H1 (cell line): Measurements from ENCODE around the gene PDP2. TPM values are rescaled to one million over a fixed set of nuclear protein-coding genes. Genes with fewer than 3 reads are reported as not detected.
"Not testable (repeated sequence)": the region's sequence is repeated elsewhere in the genome, so short reads cannot be mapped to it uniquely, and the experiment has no call there.

Experiments
- CTCF ChIA-PET: fragments of 300-600 bp; sonication (Branson Sonifier 250); formaldehyde crosslinking; loops from one replicate; lab custom pipeline; 2021; ENCODE audit not compliant: partially characterized antibody; lab: Charles Lee
- POLR2A ChIA-PET: fragments of 300-600 bp; sonication (Branson Sonifier 250); formaldehyde crosslinking; loops from one replicate; lab custom pipeline; 2021; ENCODE audit warnings: inconsistent platforms; ENCODE audit not compliant: partially characterized antibody; lab: Charles Lee
- DNase-seq, 2 experiments: peaks; one replicate each; pipeline versions ENCODE4 v3.0.0 to v3.0.0-alpha.2; 2010 to 2022; ENCODE audit warnings: low spot score in 2 of 2, low read depth in 1 of 2, mixed read lengths in 1 of 2
- FAIRE-seq: peaks from 2 replicates; lab custom pipeline; 2011; peaks lifted over from hg19 to GRCh38; lab: Jason Lieb, UNC
- H2AFZ ChIP-seq: 2 replicates; pipeline ENCODE4 v1.8.1; 2012; ENCODE audit warnings: low read length, inconsistent platforms
- H2AK5ac ChIP-seq: 2 replicates; pipeline ENCODE4 v1.6.1; 2013; ENCODE audit warnings: low read depth, low read length
- H2BK120ac ChIP-seq: replicated peaks from 2 replicates; pipeline ENCODE3; 2013; ENCODE audit warnings: low read depth, low read length, inconsistent platforms
- H2BK12ac ChIP-seq: 2 replicates; pipeline ENCODE4 v1.6.1; 2013; ENCODE audit warnings: low read depth, low read length
- H2BK15ac ChIP-seq: 2 replicates; pipeline ENCODE4 v1.6.1; 2013; ENCODE audit warnings: low read length
- H2BK20ac ChIP-seq: 2 replicates; pipeline ENCODE4 v1.6.1; 2013; ENCODE audit warnings: low read length
- H2BK5ac ChIP-seq: 2 replicates; pipeline ENCODE4 v1.6.1; 2013; ENCODE audit warnings: low read depth, low read length
- H3K14ac ChIP-seq: 2 replicates; pipeline ENCODE4 v1.6.1; 2013; ENCODE audit warnings: inconsistent platforms; ENCODE audit not compliant: insufficient read length
- H3K18ac ChIP-seq: 2 replicates; pipeline ENCODE4 v1.6.1; 2013; ENCODE audit warnings: low read length; ENCODE audit errors: extremely low read depth
- H3K23ac ChIP-seq: 2 replicates; pipeline ENCODE4 v1.6.1; 2013; ENCODE audit warnings: inconsistent platforms; ENCODE audit not compliant: insufficient read length
- H3K23me2 ChIP-seq: 2 replicates; pipeline ENCODE4 v1.6.1; 2013; ENCODE audit warnings: low read depth, low read length
- H3K27ac ChIP-seq: 2 replicates; pipeline ENCODE4 v1.6.1; 2011; ENCODE audit warnings: low read depth, low read length, inconsistent platforms
- H3K27me3 ChIP-seq, 4 experiments: replicated peaks in 1 of 4; 1 replicate in 1 of 4; 2 replicates in 3 of 4; pipeline versions ENCODE4 v1.6.1 to v1.8.1; 2011 to 2013; ENCODE audit warnings: low read length in 3 of 4, mild to moderate bottlenecking in 3 of 4, inconsistent platforms in 2 of 4, mixed read lengths in 2 of 4, moderate library complexity in 1 of 4; ENCODE audit not compliant: control insufficient read depth in 3 of 4, insufficient read depth in 3 of 4; ENCODE audit errors: extremely low read depth in 1 of 4
- H3K36me3 ChIP-seq, 4 experiments: 2 replicates each; pipeline versions ENCODE4 v1.6.1 to v1.8.1; 2011 to 2013; ENCODE audit warnings: mild to moderate bottlenecking in 4 of 4, low read length in 3 of 4, moderate library complexity in 2 of 4, control low read depth in 1 of 4, inconsistent platforms in 1 of 4; ENCODE audit not compliant: insufficient read depth in 4 of 4, control insufficient read depth in 2 of 4
- H3K4ac ChIP-seq: replicated peaks from 2 replicates; pipeline ENCODE3; 2013; ENCODE audit warnings: low read length, low read depth, mixed read lengths, inconsistent platforms; ENCODE audit not compliant: insufficient read length
- H3K4me1 ChIP-seq, 4 experiments: replicated peaks in 1 of 4; 1 replicate in 1 of 4; 2 replicates in 3 of 4; pipeline versions ENCODE4 v1.6.1 to v1.8.1; 2011 to 2013; ENCODE audit warnings: low read length in 3 of 4, inconsistent platforms in 2 of 4, mixed read lengths in 1 of 4; ENCODE audit not compliant: insufficient read depth in 4 of 4, control insufficient read depth in 3 of 4
- H3K4me2 ChIP-seq, 2 experiments: 2 replicates each; pipeline versions ENCODE4 v1.6.1 to v1.8.1; 2011 to 2013; ENCODE audit warnings: low read depth in 2 of 2, low read length in 2 of 2, control low read depth in 1 of 2, inconsistent platforms in 1 of 2, mild to moderate bottlenecking in 1 of 2; ENCODE audit not compliant: insufficient read depth in 1 of 2
- H3K4me3 ChIP-seq, 4 experiments: fragments of 200-600, 300-600 bp in 1 of 4; sonication (generic), shearing (Covaris generic), sonication (Bioruptor Twin) in 1 of 4; 2 replicates each; pipeline versions ENCODE4 v1.5.1 to v1.8.1; 2011 to 2016; ENCODE audit warnings: low read length in 4 of 4, low read depth in 3 of 4, control low read depth in 2 of 4, inconsistent platforms in 2 of 4, mild to moderate bottlenecking in 2 of 4, mixed read lengths in 1 of 4, moderate library complexity in 1 of 4; ENCODE audit not compliant: insufficient read depth in 2 of 4; ENCODE audit errors: extremely low read depth in 1 of 4
- H3K56ac ChIP-seq: replicated peaks from 2 replicates; pipeline ENCODE3; 2013; ENCODE audit warnings: low read depth, mild to moderate bottlenecking, mixed read lengths, low read length, inconsistent platforms; ENCODE audit not compliant: insufficient read length
- H3K79me1 ChIP-seq: 2 replicates; pipeline ENCODE4 v1.6.1; 2013; ENCODE audit warnings: low read depth, low read length, control low read depth
- H3K79me2 ChIP-seq, 2 experiments: 2 replicates each; pipeline versions ENCODE4 v1.6.1 to v1.8.1; 2012 to 2013; ENCODE audit warnings: low read length in 2 of 2, mild to moderate bottlenecking in 2 of 2, inconsistent platforms in 1 of 2; ENCODE audit not compliant: insufficient read depth in 2 of 2, control insufficient read depth in 1 of 2
- H3K9ac ChIP-seq, 4 experiments: replicated peaks in 1 of 4; 1 replicate in 1 of 4; 2 replicates in 3 of 4; pipeline versions ENCODE4 v1.6.1 to v1.8.1; 2011 to 2013; ENCODE audit warnings: low read depth in 3 of 4, low read length in 3 of 4, control low read depth in 2 of 4, mild to moderate bottlenecking in 2 of 4, moderate library complexity in 2 of 4, inconsistent platforms in 1 of 4; ENCODE audit errors: extremely low read depth in 1 of 4
- H3K9me3 ChIP-seq, 2 experiments: 2 replicates each; pipeline versions ENCODE4 v1.6.1 to v1.8.1; 2012 to 2013; ENCODE audit warnings: mild to moderate bottlenecking in 2 of 2, moderate library complexity in 2 of 2, control low read depth in 1 of 2, inconsistent platforms in 1 of 2, low read depth in 1 of 2, low read length in 1 of 2, mixed read lengths in 1 of 2; ENCODE audit not compliant: insufficient read depth in 2 of 2
- H4K20me1 ChIP-seq, 2 experiments: replicated peaks in 1 of 2; 2 replicates each; pipeline versions ENCODE3 to v1.8.1; 2011 to 2013; ENCODE audit warnings: inconsistent platforms in 2 of 2, low read length in 2 of 2, mild to moderate bottlenecking in 1 of 2; ENCODE audit not compliant: insufficient read depth in 2 of 2, control insufficient read depth in 1 of 2
- H4K5ac ChIP-seq: 2 replicates; pipeline ENCODE4 v1.6.1; 2013; ENCODE audit warnings: low read length, low read depth, mixed read lengths, inconsistent platforms; ENCODE audit not compliant: insufficient read length
- H4K8ac ChIP-seq: 2 replicates; pipeline ENCODE4 v1.8.0; 2013; ENCODE audit warnings: mild to moderate bottlenecking, moderate library complexity, low read length, inconsistent platforms; ENCODE audit not compliant: insufficient read depth; ENCODE audit errors: extremely low read depth
- H4K91ac ChIP-seq: replicated peaks from 2 replicates; pipeline ENCODE3; 2013; ENCODE audit warnings: low read length, mixed read lengths, inconsistent platforms; ENCODE audit not compliant: insufficient read length
- WGBS, 2 experiments: shearing (Covaris generic) in 1 of 2; methylation state at CpG; one replicate each; pipeline versions ENCODE4 v1.1.6 to v1.1.7; 2013 to 2015; ENCODE audit warnings: low lambda C conversion rate in 2 of 2, mixed read lengths in 2 of 2, inconsistent platforms in 1 of 2, low coverage in 1 of 2, missing lambda C conversion rate in 1 of 2; ENCODE audit not compliant: insufficient replicate concordance in 2 of 2, insufficient coverage in 1 of 2, insufficient read length in 1 of 2; ENCODE audit errors: extremely low coverage in 1 of 2, missing lambda C conversion rate in 1 of 2; 5-methylcytosine and 5-hydroxymethylcytosine counted together
- polyA plus RNA-seq, 7 experiments: library from polyadenylated mRNA; depleted of rRNA in 3 of 7; stranded (reverse) in 5 of 7; unstranded in 2 of 7; fragments of >200 nt in 5 of 7; fragments of 200-250 nt in 2 of 7; gene quantifications; 1 replicate in 5 of 7; 2 replicates in 1 of 7; 4 replicates in 1 of 7; pipeline versions ENCODE4 v1.2.1 to v1.2.3, GENCODE V29; 2011 to 2013; ENCODE audit warnings: missing spikeins in 2 of 7, mixed read lengths in 2 of 7
- total RNA-seq: library from RNA; stranded (reverse); fragmentation: NEBNext Ultra II Directional; extraction: Animal tissue kit (Norgen Biotek cat#: 25700); gene quantifications from 2 replicates; pipeline ENCODE4 v1.2.1, GENCODE V29; 2021

PDP2 gene
- total and polyA plus RNA-seq, 2 of the 8 experiments (the other 6 are each of a cell fraction or from before 2014, with no cell fraction given) = 11.7 to 36.5 TPM

DNA sequence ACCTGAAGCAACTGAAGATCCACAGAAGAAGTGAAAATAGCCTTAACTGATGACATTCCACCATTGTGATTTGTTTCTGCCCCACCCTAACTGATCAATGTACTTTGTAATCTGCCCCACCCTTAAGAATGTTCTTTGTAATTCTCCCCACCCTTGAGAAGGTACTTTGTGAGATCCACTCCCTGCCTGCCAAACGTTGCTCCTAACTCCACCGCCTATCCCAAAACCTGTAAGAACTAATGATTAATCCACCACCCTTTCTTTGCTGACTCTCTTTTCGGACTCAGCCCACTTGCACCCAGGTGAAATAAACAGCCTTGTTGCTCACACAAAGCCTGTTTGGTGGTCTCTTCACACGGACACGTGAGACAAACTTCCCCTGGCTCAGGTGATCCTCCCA is 16.4 kb downstream of the PDP2 start:
- H3K79me2 ChIP-seq, H3K27me3 ChIP-seq, H3K9ac ChIP-seq, H4K5ac ChIP-seq, H3K36me3 ChIP-seq, H2BK15ac ChIP-seq, H2AFZ ChIP-seq, H3K9me3 ChIP-seq, H3K4me1 ChIP-seq, H2BK5ac ChIP-seq, H3K14ac ChIP-seq, H2BK120ac ChIP-seq, H4K8ac ChIP-seq, H3K4me3 ChIP-seq, H3K23me2 ChIP-seq, H2AK5ac ChIP-seq, H4K91ac ChIP-seq, DNase-seq, H3K18ac ChIP-seq, H3K4me2 ChIP-seq, H3K56ac ChIP-seq, H3K79me1 ChIP-seq, H3K4ac ChIP-seq, H3K27ac ChIP-seq, FAIRE-seq, H3K23ac ChIP-seq, H2BK12ac ChIP-seq, H2BK20ac ChIP-seq, H4K20me1 ChIP-seq: not testable (repeated sequence)
- CTCF ChIA-PET = interaction anchor here (1.1 to 42.0 kb wide), 9 partner anchors 12 to 235 kb away, joined by 3 to 1009 read pairs (median 7); partner anchors contain the start of genes CDH16, CIAO2B, PDP2 and RRAD
- 76% methylated on average over 5 of the region's 5 CpGs; no CpG with 5 or more reads in 1 of the 2 experiments for WGBS, 2 experiments
- POLR2A ChIA-PET = interaction anchor here (1.3 to 2.2 kb wide), 2 partner anchors 22 to 30 kb away, joined by 3 to 6 read pairs; partner anchors contain the start of gene CDH16
